ENCODE data around the gene WDR83.
"Not testable (repeated sequence)": the region's sequence is repeated elsewhere in the genome, so short reads cannot be mapped to it uniquely, and the experiment has no call there.

Gene WDR83, protein sequence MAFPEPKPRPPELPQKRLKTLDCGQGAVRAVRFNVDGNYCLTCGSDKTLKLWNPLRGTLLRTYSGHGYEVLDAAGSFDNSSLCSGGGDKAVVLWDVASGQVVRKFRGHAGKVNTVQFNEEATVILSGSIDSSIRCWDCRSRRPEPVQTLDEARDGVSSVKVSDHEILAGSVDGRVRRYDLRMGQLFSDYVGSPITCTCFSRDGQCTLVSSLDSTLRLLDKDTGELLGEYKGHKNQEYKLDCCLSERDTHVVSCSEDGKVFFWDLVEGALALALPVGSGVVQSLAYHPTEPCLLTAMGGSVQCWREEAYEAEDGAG

DNA sequence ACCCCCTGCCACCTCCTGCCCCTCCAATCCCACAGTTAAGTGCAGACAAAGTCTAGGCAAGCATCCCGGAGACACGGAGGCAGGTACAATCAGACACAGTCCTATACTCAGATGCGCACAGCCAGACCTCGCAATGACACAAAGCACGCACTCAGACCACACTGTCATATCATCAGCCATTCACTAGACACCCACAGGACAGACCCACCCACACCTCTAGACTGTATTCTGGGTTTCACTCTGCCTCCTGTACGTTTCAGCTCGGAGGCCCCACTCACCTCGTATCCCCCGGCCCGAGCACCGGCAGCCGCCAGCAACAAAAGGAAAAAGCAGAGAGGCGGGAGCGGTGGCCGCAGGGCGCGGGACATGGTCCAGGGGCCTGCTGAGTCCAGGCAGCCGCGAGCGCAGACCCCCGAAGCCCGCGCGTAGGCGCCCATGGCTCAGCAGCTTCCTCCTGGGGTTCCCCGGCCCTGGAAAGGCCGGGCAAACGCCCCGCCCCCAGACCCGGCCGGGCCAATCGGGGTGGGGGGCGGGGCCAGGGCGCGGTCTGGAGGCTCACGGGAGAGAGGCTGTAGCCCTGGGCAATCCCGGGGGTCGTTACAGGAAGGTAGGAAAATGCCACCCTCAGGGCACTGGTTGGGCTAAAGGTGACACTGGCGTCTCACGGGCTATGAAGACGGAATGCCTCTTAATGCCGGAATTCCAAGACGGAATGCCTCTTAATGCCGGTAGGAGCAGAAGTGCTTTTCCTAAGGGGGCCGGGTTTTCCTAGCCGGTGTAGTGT lies at the start of gene WDR83, which contains the start of gene MAN2B1:
Gene WDR83, plus strand, starts transcription at position 543 of the 784 bp plus-strand sequence. CDS start 2,984 bp downstream, outside the sequence.
Gene MAN2B1, minus strand, starts transcription at position 478 of the 784 bp plus-strand sequence. Its CDS starts 41 bp downstream, at position 437.
- peak; percentile 45 for DNase-seq

DNA sequence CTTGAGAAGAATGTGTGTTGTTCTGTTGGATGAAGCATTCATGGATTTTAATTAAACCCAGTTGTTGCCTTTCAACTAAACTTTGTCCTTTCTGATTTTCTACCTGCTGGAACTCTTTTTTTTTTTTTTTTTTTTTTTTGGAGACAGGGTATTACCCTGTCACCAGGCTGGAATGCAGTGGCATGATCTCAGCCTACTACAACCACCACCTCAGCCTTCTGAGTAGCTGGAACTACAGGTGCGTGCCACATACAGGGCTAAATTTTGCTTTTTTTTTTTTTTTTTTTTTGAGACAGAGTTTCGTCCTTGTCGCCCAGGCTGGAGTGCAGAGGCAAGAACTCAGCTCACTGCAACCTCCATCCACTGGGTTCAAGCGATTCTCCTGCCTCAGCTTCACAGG lies 49.0 kb upstream of the WDR83 start:
- no peak for DNase-seq

DNA sequence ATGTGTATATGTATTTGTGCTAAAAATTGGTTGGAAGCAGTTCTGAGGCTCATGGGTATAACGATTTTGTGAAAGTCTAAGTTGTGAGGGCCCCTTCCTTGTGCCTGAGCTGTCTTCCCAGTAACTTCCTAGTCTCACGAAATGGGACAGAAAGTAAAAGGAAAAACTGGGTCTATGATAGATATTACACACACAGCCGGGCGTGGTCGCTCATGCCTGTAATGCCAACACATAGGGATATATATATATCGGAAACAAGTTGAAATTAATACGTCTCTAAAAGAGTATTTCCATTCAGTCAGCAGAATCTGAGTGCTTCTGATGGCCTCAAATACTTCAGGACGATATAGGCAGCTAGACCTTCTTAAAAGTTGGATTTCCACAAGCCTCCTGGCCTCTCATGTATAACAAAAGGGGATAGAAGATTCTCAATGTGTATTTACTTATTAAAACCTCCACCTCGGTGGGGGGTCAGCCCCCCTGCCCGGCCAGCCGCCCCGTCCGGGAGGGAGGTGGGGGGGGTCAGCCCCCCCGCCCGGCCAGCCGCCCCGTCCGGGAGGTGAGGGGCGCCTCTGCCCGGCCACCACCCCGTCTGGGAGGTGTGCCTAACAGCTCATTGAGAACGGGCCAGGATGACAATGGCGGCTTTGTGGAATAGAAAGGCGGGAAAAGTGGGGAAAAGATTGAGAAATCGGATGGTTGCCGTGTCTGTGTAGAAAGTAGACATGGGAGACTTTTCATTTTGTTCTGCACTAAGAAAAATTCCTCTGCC lies 45.2 kb upstream of the WDR83 start:
- DNase-seq: not testable (repeated sequence)

DNA sequence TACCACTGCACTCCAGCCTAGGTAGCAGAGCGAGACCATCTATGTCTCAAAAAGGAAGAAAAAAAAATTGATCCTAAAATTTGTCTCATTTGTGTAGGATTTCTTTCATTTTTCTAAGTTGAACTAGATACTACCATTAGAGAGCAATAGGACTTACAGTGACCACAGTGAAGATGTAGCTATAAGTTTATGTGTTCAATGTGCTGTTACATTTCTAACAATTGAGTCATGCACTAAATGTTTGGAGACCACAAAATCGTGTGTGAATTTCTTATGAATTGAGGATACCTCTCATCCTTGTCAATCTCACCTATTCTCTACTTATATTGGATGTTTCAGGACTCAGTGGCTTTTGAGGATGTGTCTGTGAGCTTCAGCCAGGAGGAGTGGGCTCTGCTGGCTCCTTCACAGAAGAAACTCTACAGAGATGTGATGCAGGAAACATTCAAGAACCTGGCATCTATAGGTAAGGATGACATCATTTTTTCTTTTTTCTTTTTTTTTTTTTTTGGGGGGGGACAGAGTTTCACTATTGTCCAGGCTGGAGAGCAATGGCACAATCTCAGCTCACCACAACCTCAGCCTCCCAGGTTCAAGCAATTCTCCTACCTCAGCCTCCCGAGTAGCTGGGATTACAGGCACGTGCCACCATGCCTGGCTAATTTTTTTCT lies 43.1 kb upstream of the WDR83 start:
- DNase-seq: no peak

GRCh38 chr19:12626958-12627357 lies 39.6 kb upstream of the WDR83 start:
- DNase-seq: no peak

DNA sequence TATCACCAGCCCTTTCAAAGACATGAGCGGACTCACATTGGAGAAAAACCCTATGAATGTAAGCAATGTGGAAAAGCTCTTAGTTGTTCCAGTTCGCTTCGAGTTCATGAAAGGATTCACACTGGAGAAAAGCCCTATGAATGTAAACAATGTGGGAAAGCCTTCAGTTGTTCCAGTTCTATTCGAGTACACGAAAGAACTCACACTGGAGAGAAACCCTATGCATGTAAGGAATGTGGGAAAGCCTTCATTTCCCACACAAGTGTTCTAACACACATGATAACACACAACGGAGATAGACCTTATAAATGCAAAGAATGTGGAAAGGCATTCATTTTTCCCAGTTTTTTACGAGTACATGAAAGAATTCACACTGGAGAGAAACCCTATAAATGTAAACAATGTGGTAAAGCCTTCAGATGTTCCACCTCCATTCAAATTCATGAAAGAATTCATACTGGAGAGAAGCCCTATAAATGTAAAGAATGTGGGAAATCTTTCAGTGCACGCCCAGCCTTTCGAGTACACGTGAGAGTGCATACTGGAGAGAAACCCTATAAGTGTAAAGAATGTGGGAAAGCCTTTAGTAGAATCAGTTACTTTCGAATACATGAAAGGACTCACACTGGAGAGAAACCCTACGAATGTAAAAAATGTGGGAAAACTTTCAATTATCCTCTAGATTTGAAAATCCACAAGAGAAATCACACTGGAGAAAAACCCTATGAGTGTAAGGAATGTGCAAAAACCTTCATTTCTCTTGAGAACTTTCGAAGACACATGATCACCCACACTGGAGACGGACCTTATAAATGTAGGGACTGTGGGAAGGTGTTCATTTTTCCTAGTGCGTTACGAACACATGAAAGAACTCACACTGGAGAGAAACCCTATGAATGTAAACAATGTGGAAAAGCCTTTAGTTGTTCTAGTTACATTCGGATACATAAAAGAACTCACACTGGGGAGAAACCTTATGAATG lies 38.3 kb upstream of the WDR83 start:
- no peak for DNase-seq

GRCh38 chr19:12629215-12629614 lies 37.4 kb upstream of the WDR83 start:
- DNase-seq: no peak

DNA sequence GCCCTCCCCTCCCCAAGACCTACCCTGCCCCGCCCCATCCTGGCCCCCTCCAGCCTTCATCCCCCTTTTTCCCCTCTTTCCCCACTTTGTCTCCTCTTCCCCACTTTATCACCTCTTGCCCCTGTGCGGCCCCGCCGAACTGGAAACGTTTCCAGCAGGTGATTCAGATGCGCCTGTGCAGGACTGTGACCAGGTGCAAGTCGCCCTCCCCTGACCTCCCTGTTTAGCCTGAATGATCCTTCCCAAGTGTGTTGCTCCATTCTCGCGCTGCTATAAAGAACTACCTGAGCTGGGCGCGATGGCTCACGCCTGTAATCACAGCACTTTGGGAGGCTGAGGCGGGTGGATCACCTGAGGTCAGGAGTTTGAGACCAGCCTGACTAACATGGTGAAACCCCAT lies 30.0 kb upstream of the WDR83 start:
- DNase-seq: no peak

DNA sequence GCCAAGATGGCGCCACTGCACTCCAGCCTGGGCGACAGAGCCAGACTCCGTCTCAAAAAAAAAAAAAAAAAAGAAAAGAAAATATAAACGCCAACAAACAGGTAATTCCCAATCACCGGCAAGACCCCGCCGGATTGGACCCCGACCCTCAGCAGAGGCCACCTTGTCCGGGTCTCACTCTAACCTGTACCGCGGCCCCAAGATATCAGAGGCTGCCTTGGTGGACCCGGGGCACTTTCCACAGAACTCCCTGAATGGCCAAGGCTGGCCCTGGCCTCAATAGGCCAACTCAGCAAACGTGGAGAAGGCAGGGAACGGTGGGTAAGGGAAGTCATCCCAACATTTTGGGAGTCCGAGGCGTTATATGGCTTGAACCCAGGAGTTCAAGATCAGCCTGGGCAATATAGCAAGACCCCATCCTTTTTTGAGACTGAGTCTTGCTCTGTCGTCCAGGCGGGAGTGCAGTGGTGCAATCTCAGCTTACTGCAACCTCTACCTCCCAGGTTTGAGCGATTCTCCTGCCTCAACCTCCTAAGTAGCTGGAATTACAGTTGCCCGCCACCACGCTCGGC lies 27.9 kb upstream of the WDR83 start:
- no peak for DNase-seq

- peak; percentile 53 for DNase-seq
These were observed 26.6 kb upstream of the WDR83 start for GRCh38 chr19:12639901-12640613.

- DNase-seq: no peak
These were observed 25.2 kb upstream of the WDR83 start for GRCh38 chr19:12641456-12641855.

DNA sequence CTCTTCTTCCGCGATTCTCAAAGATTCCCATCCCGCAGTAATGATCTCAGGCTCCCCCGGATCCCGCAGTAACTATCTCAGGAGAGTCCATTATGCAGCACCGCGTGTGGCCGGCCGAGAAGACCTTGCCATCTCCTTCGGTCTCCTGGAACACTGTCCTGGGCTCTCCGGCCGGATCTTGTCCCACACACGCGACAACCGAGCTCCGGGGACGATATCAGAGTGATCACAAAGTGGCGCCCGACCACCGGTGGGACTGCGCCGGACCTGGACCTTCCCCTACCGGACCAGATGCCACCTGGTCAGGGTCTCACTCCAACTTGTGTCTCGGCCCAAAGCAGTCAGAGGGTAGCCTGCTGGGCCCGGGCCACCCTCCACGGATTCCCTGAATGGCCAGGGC lies 24.1 kb upstream of the WDR83 start:
- DNase-seq: no peak

DNA sequence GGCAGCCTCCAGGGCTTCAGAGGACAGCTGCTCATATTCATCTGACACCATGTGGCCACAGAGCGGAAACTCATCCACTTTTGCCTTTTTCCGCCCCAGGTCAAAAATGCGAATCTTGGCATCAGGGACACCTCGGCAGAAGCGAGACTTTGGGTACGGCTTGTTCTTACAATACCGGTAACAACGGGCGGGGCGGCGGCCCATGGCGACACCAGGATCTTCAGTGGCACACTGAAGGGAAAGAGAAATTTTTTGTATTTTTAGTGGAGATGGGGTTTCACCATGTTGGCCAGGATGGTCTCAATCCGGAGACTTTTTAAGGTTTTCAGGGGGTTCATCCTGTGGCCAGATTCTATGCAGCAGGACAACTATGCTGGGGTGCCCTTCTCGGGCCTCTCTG lies 22.9 kb upstream of the WDR83 start:
- not testable (repeated sequence) for DNase-seq

GRCh38 chr19:12646551-12646950 lies 20.1 kb upstream of the WDR83 start:
- DNase-seq: no peak

GRCh38 chr19:12647047-12647446 lies 19.6 kb upstream of the WDR83 start:
- no peak for DNase-seq

DNA sequence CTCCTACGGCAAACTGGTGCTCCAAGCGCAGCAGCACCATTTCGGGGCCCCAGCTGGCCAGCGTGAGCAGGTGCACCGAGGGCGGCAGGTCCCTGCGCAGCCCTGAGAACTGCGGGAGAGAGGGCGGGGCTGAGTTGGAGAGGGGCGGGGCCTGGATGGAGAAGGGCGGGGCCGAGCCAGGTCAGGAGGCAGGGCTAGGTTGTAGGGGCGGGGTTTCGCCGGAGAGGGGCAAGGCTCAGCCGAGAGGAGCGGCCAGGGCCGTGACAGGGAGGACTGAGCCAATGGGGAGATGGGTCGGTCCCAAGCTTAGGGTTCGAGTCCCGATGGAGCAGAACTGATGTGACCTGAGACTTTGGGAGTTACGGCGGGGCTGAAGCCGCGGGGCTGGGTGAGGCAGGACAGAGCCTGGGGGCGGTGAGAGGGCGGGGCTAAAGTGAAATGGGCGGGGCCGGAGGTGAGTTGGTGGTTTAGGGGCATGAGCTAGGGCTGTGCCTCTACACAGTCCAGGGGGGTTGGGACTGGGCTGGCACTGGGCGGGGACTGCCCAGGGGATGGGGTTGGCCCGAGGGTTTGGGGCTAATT lies 19.0 kb upstream of the WDR83 start:
- DNase-seq: no peak

- DNase-seq: no peak
These were observed 18.5 kb upstream of the WDR83 start for GRCh38 chr19:12648088-12648487.

DNA sequence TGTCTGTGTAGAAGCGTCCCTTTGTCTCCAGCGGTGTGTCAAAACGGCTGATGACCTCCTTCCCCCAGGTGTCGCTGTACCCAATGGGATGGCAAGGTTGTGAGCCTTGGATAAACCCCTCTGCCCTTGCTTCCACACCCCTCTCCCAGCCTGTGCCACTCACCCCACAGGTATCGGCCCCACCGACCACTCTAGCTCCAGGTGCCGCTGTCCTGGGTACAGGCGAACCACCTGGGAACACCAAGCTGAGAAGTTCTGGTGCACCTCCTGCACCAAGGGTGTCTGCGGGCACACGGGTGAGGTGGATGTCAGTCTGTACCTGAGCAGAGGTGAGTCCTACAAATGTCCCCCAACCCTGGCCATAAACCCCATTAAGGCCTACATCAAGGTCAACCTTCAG lies 16.7 kb upstream of the WDR83 start:
- DNase-seq: no peak

- DNase-seq: no peak
These were observed 14.4 kb upstream of the WDR83 start for GRCh38 chr19:12652219-12652618.

- no peak for DNase-seq
These were observed 11.1 kb upstream of the WDR83 start for GRCh38 chr19:12655546-12655945.

Data from NCI-H2107 (cell line).